ENCODE data around the gene CRTAC1.

Gene CRTAC1

GRCh38 chr10:97836446-97836845, 194.0 kb downstream of the CRTAC1 start:
- peak; percentile 44 to 62 (median 55) for DNase-seq

- no peak for DNase-seq
Measured at GRCh38 chr10:97831259-97831658, 199.2 kb downstream of the CRTAC1 start.

- DNase-seq = no peak
Measured at GRCh38 chr10:97830064-97830463, 200.4 kb downstream of the CRTAC1 start.

GRCh38 chr10:97828721-97829120, 201.7 kb downstream of the CRTAC1 start:
- DNase-seq = no peak

GRCh38 chr10:97827702-97828291, 202.6 kb downstream of the CRTAC1 start:
- DNase-seq = no peak

- DNase-seq = no peak
Measured at GRCh38 chr10:97826892-97827291, 203.5 kb downstream of the CRTAC1 start.

GRCh38 chr10:97825020-97825760, 205.2 kb downstream of the CRTAC1 start:
- no peak for DNase-seq

GRCh38 chr10:97823734-97824133, 206.7 kb downstream of the CRTAC1 start:
- no peak for DNase-seq

GRCh38 chr10:97822261-97822687, 208.1 kb downstream of the CRTAC1 start:
- no peak for DNase-seq

- DNase-seq = no peak
Measured at GRCh38 chr10:97821308-97822038, 208.9 kb downstream of the CRTAC1 start.

- DNase-seq = peak; percentile 31 to 52 (median 40)
Measured at GRCh38 chr10:97820096-97820704, 210.2 kb downstream of the CRTAC1 start.

GRCh38 chr10:97818572-97818971, 211.8 kb downstream of the CRTAC1 start:
- no peak for DNase-seq

GRCh38 chr10:97816609-97817008, 213.8 kb downstream of the CRTAC1 start:
- DNase-seq = no peak
